ENCODE data around the gene SPDL1. TPM values are rescaled to one million over a fixed set of nuclear protein-coding genes. Genes with fewer than 3 reads are reported as not detected.

SPDL1 gene
- total RNA-seq, 3 donors from 2014 or later = 4.5 to 12.5 (median 5.8) TPM

- DNase-seq (no peak), ATAC-seq (no peak)
- Histone ChIP-seq H3K36me3 (ENCODE audit: low read depth) (no peaks in the 10 kb centered on the region), H3K4me3 (no peak overlapping the region), H3K4me1 (ENCODE audit: low read depth) (no peaks in the 10 kb centered on the region), H3K9me3 (no peaks in the 10 kb centered on the region)
- intact Hi-C loops (cut with DNase I, micrococcal nuclease) = loop anchor here in 1 of 2 donors (10.0 kb wide), 1 partner anchor 573 kb away; no protein-coding TSS in a partner anchor
- no peak for TF ChIP-seq CTCF (IDR thresholded peaks at IDR 0.05)
Observed at GRCh38 chr5:169557838-169558237, 25.7 kb upstream of the SPDL1 start.

GRCh38 chr5:169561893-169562292 is 21.7 kb upstream of the SPDL1 start:
- no peaks in the 10 kb centered on the region for H3K4me1 ChIP-seq (ENCODE audit: low read depth)
- H3K4me3 ChIP-seq = no peak overlapping the region
- no peak for TF ChIP-seq CTCF (IDR thresholded peaks at IDR 0.05)
- ATAC-seq (no peak), DNase-seq (no peak)
- H3K36me3 ChIP-seq (ENCODE audit: low read depth) = no peaks in the 10 kb centered on the region
- no peaks in the 10 kb centered on the region for H3K9me3 ChIP-seq
- intact Hi-C loops (cut with DNase I, micrococcal nuclease) = no loop called here

- Histone ChIP-seq H3K9me3 (no peaks in the 10 kb centered on the region), H3K4me3 (no peak overlapping the region)
- intact Hi-C loops (cut with DNase I, micrococcal nuclease) = no loop called here
Observed at GRCh38 chr5:169563369-169563768, 20.2 kb upstream of the SPDL1 start.

GRCh38 chr5:169566202-169566601 is 17.4 kb upstream of the SPDL1 start:
- Histone ChIP-seq H3K4me1 (ENCODE audit: low read depth) (no peaks in the 10 kb centered on the region), H3K36me3 (ENCODE audit: low read depth) (no peaks in the 10 kb centered on the region), H3K4me3 (no peak overlapping the region), H3K9me3 (no peaks in the 10 kb centered on the region)
- TF ChIP-seq CTCF (IDR thresholded peaks at IDR 0.05) = no peak
- no peak for ATAC-seq
- no peak for DNase-seq
- intact Hi-C loops (cut with DNase I, micrococcal nuclease) = no loop called here

More at GRCh38 chr5:169563369-169563768, 20.2 kb upstream of the SPDL1 start:
- H3K4me1 ChIP-seq (ENCODE audit: low read depth) = no peaks in the 10 kb centered on the region
- DNase-seq = no peak
- no peak for ATAC-seq
- no peak for TF ChIP-seq CTCF (IDR thresholded peaks at IDR 0.05)
- H3K36me3 ChIP-seq (ENCODE audit: low read depth) = no peaks in the 10 kb centered on the region

GRCh38 chr5:169567079-169567478 is 16.5 kb upstream of the SPDL1 start:
- DNase-seq (no peak), ATAC-seq (no peak)
- TF ChIP-seq CTCF (IDR thresholded peaks at IDR 0.05) = no peak
- no peaks in the 10 kb centered on the region for H3K4me1 ChIP-seq (ENCODE audit: low read depth)
- intact Hi-C loops (cut with DNase I, micrococcal nuclease) = no loop called here
- H3K36me3 ChIP-seq (ENCODE audit: low read depth) = no peaks in the 10 kb centered on the region
- no peaks in the 10 kb centered on the region for H3K9me3 ChIP-seq
- H3K4me3 ChIP-seq = no peak overlapping the region

- TF ChIP-seq CTCF (IDR thresholded peaks at IDR 0.05) = no peak
- no peaks in the 10 kb centered on the region for H3K4me1 ChIP-seq (ENCODE audit: low read depth)
- intact Hi-C loops (cut with DNase I, micrococcal nuclease) = no loop called here
- H3K9me3 ChIP-seq = no peaks in the 10 kb centered on the region
- no peak overlapping the region for H3K4me3 ChIP-seq
- ATAC-seq (no peak), DNase-seq (no peak)
- no peaks in the 10 kb centered on the region for H3K36me3 ChIP-seq (ENCODE audit: low read depth)
Observed at GRCh38 chr5:169569513-169569912, 14.1 kb upstream of the SPDL1 start.
